Skeletal muscle tissue (tissue), 1 donor: ENCODE results near the gene UNC13C. TPM values are rescaled to one million over a fixed set of nuclear protein-coding genes. Genes with fewer than 3 reads are reported as not detected.

Experiments
- total RNA-seq: library from RNA; depleted of rRNA; stranded (reverse); fragments of >200 nt; gene quantifications from one replicate; pipeline ENCODE4 v1.2.3, GENCODE V29; 2014

The UNC13C gene
- total RNA-seq, 1 donor from 2014 or later, result 3.1 TPM

Other genes starting within 250 kb of the UNC13C start
- under 0.01 TPM for gene WDR72, start 218.8 kb upstream of the UNC13C start, total RNA-seq